ENCODE measurements around the gene SEMA6D.

- TF ChIP-seq POLR2A (IDR thresholded peaks at IDR 0.05) (no peak), POLR2AphosphoS5 (IDR thresholded peaks at IDR 0.05) (no peak)
These were observed 27.2 kb downstream of the SEMA6D start for GRCh38 chr15:47744496-47744895.

All from sigmoid colon (tissue), 4 donors.